ENCODE data around the gene BRSK1.

DNA sequence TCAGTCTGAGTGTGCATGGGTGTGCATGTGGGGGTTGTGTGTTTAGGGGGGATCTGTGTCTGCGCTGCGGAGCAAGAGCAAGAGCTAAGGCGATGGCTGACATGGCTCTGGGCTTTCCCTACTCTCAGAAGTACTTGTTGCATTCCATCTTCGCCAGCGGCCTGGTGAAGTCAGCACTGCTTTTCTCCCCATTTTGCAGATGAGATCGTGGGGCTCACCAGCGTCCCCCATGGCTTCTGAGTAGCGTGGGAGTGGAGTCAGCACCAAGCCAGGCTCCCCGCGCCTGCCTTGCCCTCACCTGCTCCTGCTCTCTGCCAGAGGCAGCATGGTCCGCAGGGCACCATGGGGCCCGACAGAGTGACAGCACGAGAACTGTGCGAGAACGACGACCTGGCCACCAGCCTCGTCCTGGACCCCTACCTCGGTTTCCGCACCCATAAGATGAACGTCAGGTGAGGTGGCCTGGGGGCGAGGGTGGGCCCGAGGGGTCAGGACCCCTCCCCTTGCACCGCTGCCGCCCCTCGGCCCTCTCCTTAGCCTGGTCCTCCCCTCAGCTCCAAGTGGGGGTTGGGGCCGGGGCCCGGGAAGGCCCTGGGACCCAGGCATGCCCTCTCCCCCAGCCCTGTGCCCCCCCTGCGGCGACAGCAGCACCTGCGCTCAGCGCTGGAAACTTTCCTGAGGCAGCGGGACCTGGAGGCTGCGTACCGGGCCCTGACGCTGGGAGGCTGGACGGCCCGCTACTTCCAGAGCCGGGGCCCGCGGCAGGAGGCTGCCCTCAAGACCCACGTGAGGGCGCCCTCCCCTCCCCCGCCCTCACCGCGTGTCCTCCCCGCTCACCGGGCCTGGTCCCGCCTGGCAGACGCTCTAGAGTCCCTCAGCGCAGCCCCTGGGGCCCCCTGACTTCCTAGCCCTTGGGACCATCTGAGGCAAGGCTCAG, 58.1 kb downstream of the BRSK1 start:
- TF ChIP-seq, protein P1, sequence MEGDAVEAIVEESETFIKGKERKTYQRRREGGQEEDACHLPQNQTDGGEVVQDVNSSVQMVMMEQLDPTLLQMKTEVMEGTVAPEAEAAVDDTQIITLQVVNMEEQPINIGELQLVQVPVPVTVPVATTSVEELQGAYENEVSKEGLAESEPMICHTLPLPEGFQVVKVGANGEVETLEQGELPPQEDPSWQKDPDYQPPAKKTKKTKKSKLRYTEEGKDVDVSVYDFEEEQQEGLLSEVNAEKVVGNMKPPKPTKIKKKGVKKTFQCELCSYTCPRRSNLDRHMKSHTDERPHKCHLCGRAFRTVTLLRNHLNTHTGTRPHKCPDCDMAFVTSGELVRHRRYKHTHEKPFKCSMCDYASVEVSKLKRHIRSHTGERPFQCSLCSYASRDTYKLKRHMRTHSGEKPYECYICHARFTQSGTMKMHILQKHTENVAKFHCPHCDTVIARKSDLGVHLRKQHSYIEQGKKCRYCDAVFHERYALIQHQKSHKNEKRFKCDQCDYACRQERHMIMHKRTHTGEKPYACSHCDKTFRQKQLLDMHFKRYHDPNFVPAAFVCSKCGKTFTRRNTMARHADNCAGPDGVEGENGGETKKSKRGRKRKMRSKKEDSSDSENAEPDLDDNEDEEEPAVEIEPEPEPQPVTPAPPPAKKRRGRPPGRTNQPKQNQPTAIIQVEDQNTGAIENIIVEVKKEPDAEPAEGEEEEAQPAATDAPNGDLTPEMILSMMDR (IDR thresholded peaks at IDR 0.05) = no peak
- TF ChIP-seq EP300 (IDR thresholded peaks at IDR 0.05) = no peak
